Measurements from ENCODE around the gene GET3.

GRCh38 chr19:12782424-12783290 is 45.4 kb downstream of the GET3 start:
- peak; percentile 24; the same call in 1 of the 2 replicates for TF ChIP-seq POLR2A (IDR thresholded peaks at IDR 0.05; ENCODE audit: low read depth, low read length)
- peak; percentile 73 for TF ChIP-seq MXI1 (IDR thresholded peaks at IDR 0.05; ENCODE audit: borderline replicate concordance, low read depth, low read length)
- 0 out of 2 replicates have a peak, but pooled peaks have one; percentile 12 for TF ChIP-seq CTCF (conservative IDR thresholded peaks at IDR 0.05; ENCODE audit: low read depth, low read length)
- TF ChIP-seq MAFK (IDR thresholded peaks at IDR 0.05; ENCODE audit: low read depth, low read length) = no peak
- TF ChIP-seq RAD21 (IDR thresholded peaks at IDR 0.05; ENCODE audit: low read length) = no peak
- TF ChIP-seq ELK1 (IDR thresholded peaks at IDR 0.05; ENCODE audit: borderline replicate concordance, low read depth, low read length) = no peak
- peak; percentile 59 for TF ChIP-seq USF2 (IDR thresholded peaks at IDR 0.05; ENCODE audit: low read depth, low read length)
- peak; percentile 99 for TF ChIP-seq MAZ (IDR thresholded peaks at IDR 0.05; ENCODE audit: borderline replicate concordance, low read depth, low read length)
- no peak for TF ChIP-seq CEBPB (IDR thresholded peaks at IDR 0.05; ENCODE audit: low read depth, low read length)
- TF ChIP-seq RCOR1 (IDR thresholded peaks at IDR 0.05; ENCODE audit: insufficient replicate concordance, low read length) = no peak
- peak; percentile 97 for TF ChIP-seq FOS (IDR thresholded peaks at IDR 0.05; ENCODE audit: low read depth, low read length)
- TF ChIP-seq BHLHE40 (IDR thresholded peaks at IDR 0.05; ENCODE audit: low read depth, low read length) = peak; percentile 83
- TF ChIP-seq SMC3 (IDR thresholded peaks at IDR 0.05; ENCODE audit: low read depth, low read length) = no peak
- 0 out of 2 replicates have a peak, but pooled peaks have one; percentile 12 for TF ChIP-seq CHD1 (IDR thresholded peaks at IDR 0.05; ENCODE audit: low read depth, low read length)
